NCI-H1417 (cell line): ENCODE results near the gene TBC1D14.

Experiments
- DNase-seq, 3 experiments: peaks; one replicate each; lab custom pipeline; 2025; lab: John Stamatoyannopoulos, UW

TBC1D14 gene

GRCh38 chr4:6999172-7000086 is 89.8 kb downstream of the TBC1D14 start:
- no peak for DNase-seq

- DNase-seq: no peak
Observed at GRCh38 chr4:7000421-7001176, 91.0 kb downstream of the TBC1D14 start.

GRCh38 chr4:7001271-7001670 is 91.6 kb downstream of the TBC1D14 start:
- DNase-seq: no peak

GRCh38 chr4:7002336-7002735 is 92.7 kb downstream of the TBC1D14 start:
- DNase-seq: no peak

GRCh38 chr4:7003176-7003878 is 93.7 kb downstream of the TBC1D14 start:
- DNase-seq: no peak

GRCh38 chr4:7003879-7004240 is 94.2 kb downstream of the TBC1D14 start:
- no peak for DNase-seq

GRCh38 chr4:7004331-7004730 is 94.7 kb downstream of the TBC1D14 start:
- no peak for DNase-seq

- no peak for DNase-seq
Observed at GRCh38 chr4:7005571-7005970, 95.9 kb downstream of the TBC1D14 start.

- DNase-seq: no peak
Observed at GRCh38 chr4:7006411-7006810, 96.8 kb downstream of the TBC1D14 start.

- DNase-seq: no peak
Observed at GRCh38 chr4:7007142-7007907, 97.7 kb downstream of the TBC1D14 start.

GRCh38 chr4:7007944-7008343 is 98.3 kb downstream of the TBC1D14 start:
- no peak for DNase-seq

GRCh38 chr4:7009564-7009963 is 99.9 kb downstream of the TBC1D14 start:
- DNase-seq: no peak

- no peak for DNase-seq
Observed at GRCh38 chr4:7013175-7013574, 103.5 kb downstream of the TBC1D14 start.

GRCh38 chr4:7014815-7015214 is 105.2 kb downstream of the TBC1D14 start:
- no peak for DNase-seq

- DNase-seq: no peak
Observed at GRCh38 chr4:7015383-7016035, 105.9 kb downstream of the TBC1D14 start.

- no peak for DNase-seq
Observed at GRCh38 chr4:7016086-7016485, 106.5 kb downstream of the TBC1D14 start.

- no peak for DNase-seq
Observed at GRCh38 chr4:7016512-7016911, 106.9 kb downstream of the TBC1D14 start.

GRCh38 chr4:7017446-7018048 is 107.9 kb downstream of the TBC1D14 start:
- DNase-seq: no peak

- DNase-seq: no peak
Observed at GRCh38 chr4:7018281-7018680, 108.7 kb downstream of the TBC1D14 start.

GRCh38 chr4:7019367-7019766 is 109.7 kb downstream of the TBC1D14 start:
- DNase-seq: no peak

GRCh38 chr4:7020290-7020689 is 110.7 kb downstream of the TBC1D14 start:
- DNase-seq: no peak
